Measurements from ENCODE around the gene PCED1B.
A peak's percentile ranks its signal among the peaks of the same experiment; 100 is the strongest.

PCED1B gene

DNA sequence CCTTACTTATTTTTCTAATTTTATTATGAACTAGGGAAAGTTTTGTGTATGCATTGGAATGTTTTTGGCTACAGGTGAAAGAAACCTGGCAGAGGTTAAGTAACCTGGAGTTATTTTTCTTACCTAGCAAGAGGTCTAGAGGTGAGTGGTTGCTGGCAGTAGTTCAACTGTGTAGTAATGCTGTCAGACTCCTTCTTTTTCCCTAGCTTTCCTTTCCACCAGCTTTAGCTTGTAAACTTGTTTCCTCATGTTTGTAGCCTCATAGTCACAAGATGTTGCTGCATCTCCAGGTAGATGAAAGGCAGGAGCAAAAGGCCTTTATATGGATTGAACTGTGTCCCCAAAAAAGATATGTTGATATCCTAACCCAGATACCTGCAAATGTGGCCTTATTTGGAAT lies 105.4 kb downstream of the PCED1B start:
- TF ChIP-seq, protein P1, sequence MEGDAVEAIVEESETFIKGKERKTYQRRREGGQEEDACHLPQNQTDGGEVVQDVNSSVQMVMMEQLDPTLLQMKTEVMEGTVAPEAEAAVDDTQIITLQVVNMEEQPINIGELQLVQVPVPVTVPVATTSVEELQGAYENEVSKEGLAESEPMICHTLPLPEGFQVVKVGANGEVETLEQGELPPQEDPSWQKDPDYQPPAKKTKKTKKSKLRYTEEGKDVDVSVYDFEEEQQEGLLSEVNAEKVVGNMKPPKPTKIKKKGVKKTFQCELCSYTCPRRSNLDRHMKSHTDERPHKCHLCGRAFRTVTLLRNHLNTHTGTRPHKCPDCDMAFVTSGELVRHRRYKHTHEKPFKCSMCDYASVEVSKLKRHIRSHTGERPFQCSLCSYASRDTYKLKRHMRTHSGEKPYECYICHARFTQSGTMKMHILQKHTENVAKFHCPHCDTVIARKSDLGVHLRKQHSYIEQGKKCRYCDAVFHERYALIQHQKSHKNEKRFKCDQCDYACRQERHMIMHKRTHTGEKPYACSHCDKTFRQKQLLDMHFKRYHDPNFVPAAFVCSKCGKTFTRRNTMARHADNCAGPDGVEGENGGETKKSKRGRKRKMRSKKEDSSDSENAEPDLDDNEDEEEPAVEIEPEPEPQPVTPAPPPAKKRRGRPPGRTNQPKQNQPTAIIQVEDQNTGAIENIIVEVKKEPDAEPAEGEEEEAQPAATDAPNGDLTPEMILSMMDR (IDR thresholded peaks at IDR 0.05; ENCODE audit: low read depth, low read length): no peak
- in situ Hi-C loops (cut with HindIII; ENCODE audit: low sequenced_read_pairs): no loop called here
- no peak for DNase-seq (ENCODE audit: low read depth, low spot score)
- no peak overlapping the region for H3K4me3 ChIP-seq (ENCODE audit: low read depth, low read length)

DNA sequence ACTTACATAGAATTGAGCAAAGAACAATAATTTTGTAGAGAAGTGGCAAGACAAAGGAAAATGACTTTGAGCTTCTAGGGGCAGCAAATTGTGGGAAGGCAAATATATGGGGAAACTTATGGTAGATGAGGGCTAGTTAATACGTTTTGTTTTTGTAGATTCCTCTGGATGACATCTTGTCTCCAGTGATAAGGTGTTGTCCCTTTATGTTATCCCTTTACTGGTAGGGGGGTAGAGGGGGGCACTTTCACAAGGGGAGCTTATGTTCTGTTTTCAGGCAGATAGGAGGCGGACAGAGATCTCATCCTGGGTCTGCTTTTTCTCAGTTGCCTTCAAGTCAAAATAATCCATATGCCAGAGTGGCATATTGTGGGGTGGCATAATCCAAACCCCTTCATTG lies 106.8 kb downstream of the PCED1B start:
- no peak overlapping the region for H3K4me3 ChIP-seq (ENCODE audit: low read depth, low read length)
- in situ Hi-C loops (cut with HindIII; ENCODE audit: low sequenced_read_pairs): no loop called here
- TF ChIP-seq, protein P1 (IDR thresholded peaks at IDR 0.05; ENCODE audit: low read depth, low read length): no peak
- no peak for DNase-seq (ENCODE audit: low read depth, low spot score)

DNA sequence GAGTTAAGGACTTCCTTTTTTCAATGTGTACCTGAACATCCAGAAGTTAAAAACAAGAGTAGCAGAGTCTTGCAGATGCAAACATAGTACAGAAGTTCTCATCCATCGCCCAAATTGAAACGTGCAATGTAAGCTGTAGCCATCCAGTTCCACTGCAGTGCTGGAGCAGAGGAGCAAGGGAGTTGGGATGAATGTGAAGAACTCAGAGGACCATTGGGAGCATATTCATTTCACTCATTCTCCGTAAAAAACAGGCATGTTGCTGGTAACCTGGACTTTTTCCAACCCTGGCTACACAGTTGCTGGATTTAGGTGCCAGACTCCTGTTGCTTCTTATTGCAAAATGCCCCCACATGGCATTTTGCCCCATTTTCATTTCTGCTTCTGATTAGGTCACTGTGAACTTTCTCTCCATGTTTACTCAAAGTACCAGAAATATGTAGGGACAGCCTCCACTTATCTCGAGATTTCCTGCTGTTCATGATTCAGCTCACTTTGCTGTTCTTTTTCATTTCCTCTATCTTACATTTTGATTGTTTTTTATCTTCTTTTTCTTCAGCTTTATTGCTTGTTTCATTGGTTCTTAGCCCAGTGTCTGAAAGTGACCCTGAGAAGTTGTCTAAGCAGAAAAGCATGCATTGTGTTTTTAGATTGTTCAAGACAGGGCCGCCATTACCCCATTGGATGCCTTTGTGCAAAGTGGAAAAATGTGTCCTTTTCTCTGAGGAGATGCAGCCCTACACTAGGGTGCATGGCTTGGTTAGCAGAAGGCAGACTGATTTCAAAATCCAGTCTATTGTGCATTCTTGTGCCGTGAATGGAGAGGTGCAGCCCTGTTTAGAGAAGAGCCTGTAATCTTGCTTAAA lies 109.4 kb downstream of the PCED1B start:
- in situ Hi-C loops (cut with HindIII; ENCODE audit: low sequenced_read_pairs): no loop called here
- no peak overlapping the region for H3K4me3 ChIP-seq (ENCODE audit: low read depth, low read length)
- TF ChIP-seq, protein P1 (IDR thresholded peaks at IDR 0.05; ENCODE audit: low read depth, low read length): no peak
- peak; percentile 83 for DNase-seq (ENCODE audit: low read depth, low spot score)

DNA sequence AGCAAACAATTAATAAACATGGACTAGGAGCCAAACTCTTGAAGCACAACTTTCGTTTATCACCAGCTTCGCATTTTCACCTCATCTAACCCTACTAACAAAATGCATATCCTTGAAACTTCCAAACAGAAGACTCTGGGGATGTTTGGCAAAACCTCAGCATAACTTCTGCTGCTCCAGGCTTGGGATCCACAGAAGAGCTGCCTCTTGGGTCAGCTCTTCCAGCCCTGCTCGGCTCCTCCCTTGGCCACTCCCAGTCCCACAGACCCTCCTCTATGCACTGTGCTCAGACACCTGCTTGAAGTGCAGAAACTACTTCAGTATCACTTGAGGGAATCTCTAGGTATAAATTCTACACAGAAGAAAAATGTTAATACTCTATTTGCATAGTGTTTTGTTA lies 110.3 kb downstream of the PCED1B start:
- DNase-seq (ENCODE audit: low read depth, low spot score): no peak
- in situ Hi-C loops (cut with HindIII; ENCODE audit: low sequenced_read_pairs): no loop called here
- TF ChIP-seq, protein P1 (IDR thresholded peaks at IDR 0.05; ENCODE audit: low read depth, low read length): no peak
- H3K4me3 ChIP-seq (ENCODE audit: low read depth, low read length): no peak overlapping the region

DNA sequence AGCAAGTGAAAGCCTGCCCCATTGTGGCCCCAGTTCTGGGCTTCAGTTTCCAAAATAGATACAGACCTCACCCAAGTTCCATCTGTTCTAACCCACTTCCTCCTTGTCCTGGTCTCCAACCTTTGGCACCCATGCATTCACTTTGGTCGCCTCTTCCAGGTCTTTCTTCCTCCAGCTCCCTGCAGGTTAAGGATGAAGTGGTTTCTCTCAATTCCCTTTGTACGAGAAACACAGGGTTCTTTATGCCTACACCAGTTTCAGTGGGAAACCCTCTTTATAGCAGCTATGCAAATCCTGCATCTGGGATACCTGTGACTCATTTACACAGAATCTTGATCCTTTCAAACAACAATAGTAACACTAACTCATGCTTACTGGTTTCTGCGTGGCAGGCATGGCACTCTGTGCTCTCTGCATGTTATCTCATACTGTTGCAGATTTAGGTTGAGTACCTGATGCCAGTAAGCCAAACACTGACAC lies 110.9 kb downstream of the PCED1B start:
- in situ Hi-C loops (cut with HindIII; ENCODE audit: low sequenced_read_pairs): no loop called here
- TF ChIP-seq, protein P1 (IDR thresholded peaks at IDR 0.05; ENCODE audit: low read depth, low read length): no peak
- DNase-seq (ENCODE audit: low read depth, low spot score): peak; percentile 50
- H3K4me3 ChIP-seq (ENCODE audit: low read depth, low read length): no peak overlapping the region

DNA sequence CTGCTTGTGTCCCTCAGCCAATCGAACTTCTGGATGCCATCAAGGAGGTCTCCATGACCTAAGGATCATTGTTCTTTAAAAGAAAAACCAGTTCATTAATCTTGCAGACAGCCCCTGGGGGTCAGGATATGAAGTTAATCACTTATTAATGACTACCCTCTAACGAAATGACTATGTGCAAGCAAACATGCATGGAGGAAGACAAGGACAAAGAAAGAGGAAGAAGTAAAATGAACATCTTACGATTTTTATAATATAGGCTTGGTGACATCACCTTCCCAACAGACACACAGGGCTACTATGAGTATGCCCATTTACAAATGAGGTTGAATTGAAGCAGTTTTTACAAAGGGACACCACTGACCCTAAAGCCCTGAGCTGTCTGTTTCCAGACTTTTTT lies 111.5 kb downstream of the PCED1B start:
- in situ Hi-C loops (cut with HindIII; ENCODE audit: low sequenced_read_pairs): no loop called here
- TF ChIP-seq, protein P1 (IDR thresholded peaks at IDR 0.05; ENCODE audit: low read depth, low read length): no peak
- H3K4me3 ChIP-seq (ENCODE audit: low read depth, low read length): no peak overlapping the region
- no peak for DNase-seq (ENCODE audit: low read depth, low spot score)

Data from astrocyte of the spinal cord (primary cell).